NT2/D1 (cell line): ENCODE data around the gene DDX23.

ENCODE experiments used
- SUZ12 ChIP-seq: IDR thresholded peaks from 2 replicates; pipeline ENCODE4 v1.6.1; 2011; ENCODE audit not compliant: insufficient read length, insufficient read depth; ENCODE audit errors: extremely low read depth
- YY1 ChIP-seq: IDR thresholded peaks from 2 replicates; pipeline ENCODE4 v1.6.1; 2011; ENCODE audit not compliant: insufficient read length, insufficient read depth

GRCh38 chr12:48789858-48790326, 62.1 kb downstream of the DDX23 start:
- TF ChIP-seq YY1 (no peak), SUZ12 (no peak)
